Nephron progenitor cell (in vitro differentiated cells): ENCODE measurements around the gene ZDBF2.
A peak's percentile ranks its signal among the peaks of the same experiment; 100 is the strongest.
"Not testable (repeated sequence)": the region's sequence is repeated elsewhere in the genome, so short reads cannot be mapped to it uniquely, and the experiment has no call there.

ENCODE experiments used
- DNase-seq: peaks from one replicate; pipeline ENCODE4 v3.0.0; 2021
- H3K27ac Mint-ChIP-seq: 2 replicates; pipeline ENCODE4 v1.8.0; 2021; ENCODE audit warnings: mild to moderate bottlenecking, moderate library complexity, mixed read lengths
- H3K27me3 Mint-ChIP-seq: 2 replicates; pipeline ENCODE4 v1.8.0; 2021; ENCODE audit warnings: mild to moderate bottlenecking, low read depth, mixed read lengths; ENCODE audit not compliant: poor library complexity
- H3K36me3 Mint-ChIP-seq: 2 replicates; pipeline ENCODE4 v1.8.0; 2021; ENCODE audit warnings: low read depth, mixed read lengths
- H3K4me1 Mint-ChIP-seq: 2 replicates; pipeline ENCODE4 v1.8.0; 2021; ENCODE audit warnings: mixed read lengths
- H3K4me3 Mint-ChIP-seq: 2 replicates; pipeline ENCODE4 v1.8.0; 2021; ENCODE audit warnings: mild to moderate bottlenecking, moderate library complexity, mixed read lengths
- H3K9me3 Mint-ChIP-seq: 2 replicates; pipeline ENCODE4 v1.8.0; 2021; ENCODE audit warnings: mild to moderate bottlenecking, moderate library complexity, mixed read lengths
- TF ChIP-seq, protein P1 (sequence below): fragments of 200-600 bp; sonication (generic); IDR thresholded peaks from 2 replicates; pipeline ENCODE4 v1.5.0; 2021; ENCODE audit warnings: antibody characterized with exemption

Gene ZDBF2

DNA sequence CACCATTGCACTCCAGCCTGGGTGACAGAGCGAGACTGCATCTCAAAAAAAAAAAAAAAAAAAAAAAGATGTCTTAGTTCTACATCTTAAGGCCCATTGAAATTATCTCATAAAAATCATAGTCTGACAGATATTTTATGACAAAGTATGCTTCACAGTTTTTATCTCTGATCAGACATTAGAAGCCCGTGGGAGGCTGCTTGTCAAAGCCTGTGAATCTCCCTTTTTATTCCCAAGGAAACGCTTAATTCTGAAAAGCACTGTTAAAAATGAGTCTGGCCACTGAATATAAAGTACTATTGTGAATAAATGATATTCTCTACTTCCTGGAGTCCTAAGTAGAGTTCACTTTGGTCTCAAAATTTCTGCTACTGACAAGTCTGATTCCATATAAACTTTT lies 71.1 kb downstream of the ZDBF2 start:
- no peaks in the 10 kb centered on the region for H3K27me3 Mint-ChIP-seq
- peaks cover 19% of the 10 kb centered on the region for H3K9me3 Mint-ChIP-seq
- TF ChIP-seq, protein P1, sequence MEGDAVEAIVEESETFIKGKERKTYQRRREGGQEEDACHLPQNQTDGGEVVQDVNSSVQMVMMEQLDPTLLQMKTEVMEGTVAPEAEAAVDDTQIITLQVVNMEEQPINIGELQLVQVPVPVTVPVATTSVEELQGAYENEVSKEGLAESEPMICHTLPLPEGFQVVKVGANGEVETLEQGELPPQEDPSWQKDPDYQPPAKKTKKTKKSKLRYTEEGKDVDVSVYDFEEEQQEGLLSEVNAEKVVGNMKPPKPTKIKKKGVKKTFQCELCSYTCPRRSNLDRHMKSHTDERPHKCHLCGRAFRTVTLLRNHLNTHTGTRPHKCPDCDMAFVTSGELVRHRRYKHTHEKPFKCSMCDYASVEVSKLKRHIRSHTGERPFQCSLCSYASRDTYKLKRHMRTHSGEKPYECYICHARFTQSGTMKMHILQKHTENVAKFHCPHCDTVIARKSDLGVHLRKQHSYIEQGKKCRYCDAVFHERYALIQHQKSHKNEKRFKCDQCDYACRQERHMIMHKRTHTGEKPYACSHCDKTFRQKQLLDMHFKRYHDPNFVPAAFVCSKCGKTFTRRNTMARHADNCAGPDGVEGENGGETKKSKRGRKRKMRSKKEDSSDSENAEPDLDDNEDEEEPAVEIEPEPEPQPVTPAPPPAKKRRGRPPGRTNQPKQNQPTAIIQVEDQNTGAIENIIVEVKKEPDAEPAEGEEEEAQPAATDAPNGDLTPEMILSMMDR: no peak
- H3K4me3 Mint-ChIP-seq: no peak overlapping the region
- H3K27ac Mint-ChIP-seq: no peak overlapping the region
- peaks cover 8% of the 10 kb centered on the region for H3K36me3 Mint-ChIP-seq
- H3K4me1 Mint-ChIP-seq: peaks cover 6% of the 10 kb centered on the region
- DNase-seq: no peak

DNA sequence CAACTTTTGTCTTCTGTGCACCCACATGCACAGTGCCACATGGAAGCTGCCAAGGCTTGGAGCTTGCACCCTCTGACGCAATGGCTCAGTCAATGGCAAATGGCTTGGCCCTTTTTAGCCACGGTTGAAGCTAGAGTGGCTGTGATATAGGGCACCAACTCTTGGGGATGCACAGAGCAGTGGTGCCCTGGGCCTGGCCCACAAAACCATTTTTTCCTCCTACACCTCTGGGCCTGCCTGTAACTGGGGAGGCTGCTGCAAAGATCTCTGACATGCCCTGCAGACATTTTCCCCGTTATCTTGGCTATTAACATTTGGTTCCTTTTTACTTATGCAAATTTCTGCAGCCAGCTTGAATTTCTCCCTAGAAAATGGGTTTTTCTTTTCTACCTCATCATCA lies 74.9 kb downstream of the ZDBF2 start:
- no peak for DNase-seq
- Mint-ChIP-seq H3K27ac (no peak overlapping the region), H3K4me1 (peaks cover 6% of the 10 kb centered on the region), H3K9me3 (peaks cover 19% of the 10 kb centered on the region), H3K4me3 (no peak overlapping the region), H3K36me3 (peaks cover 8% of the 10 kb centered on the region), H3K27me3 (no peaks in the 10 kb centered on the region)
- TF ChIP-seq, protein P1: no peak

DNA sequence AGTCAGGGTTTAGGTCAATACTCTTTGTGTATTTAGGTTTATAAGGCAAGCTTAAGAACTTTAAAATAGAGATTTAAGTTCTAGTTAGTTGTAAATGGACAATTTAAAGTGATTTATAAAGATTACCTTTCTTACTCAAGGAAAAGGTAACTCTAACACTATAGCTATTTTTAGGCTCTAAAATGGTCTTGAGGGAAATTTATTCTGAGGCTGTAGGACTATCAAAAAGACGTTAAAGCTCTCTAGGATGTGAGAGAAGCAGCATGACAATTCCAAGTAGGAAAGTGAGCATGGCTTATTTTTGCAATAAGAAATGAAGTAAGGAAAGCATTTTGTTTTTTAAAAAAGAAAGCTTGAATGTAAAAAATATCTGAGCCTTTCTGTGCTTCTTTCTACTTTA lies 78.1 kb downstream of the ZDBF2 start:
- Mint-ChIP-seq H3K4me1 (peaks cover 6% of the 10 kb centered on the region), H3K27ac (no peak overlapping the region), H3K4me3 (no peak overlapping the region), H3K36me3 (peaks cover 8% of the 10 kb centered on the region), H3K27me3 (no peaks in the 10 kb centered on the region), H3K9me3 (peaks cover 21% of the 10 kb centered on the region)
- no peak for DNase-seq
- TF ChIP-seq, protein P1: no peak

DNA sequence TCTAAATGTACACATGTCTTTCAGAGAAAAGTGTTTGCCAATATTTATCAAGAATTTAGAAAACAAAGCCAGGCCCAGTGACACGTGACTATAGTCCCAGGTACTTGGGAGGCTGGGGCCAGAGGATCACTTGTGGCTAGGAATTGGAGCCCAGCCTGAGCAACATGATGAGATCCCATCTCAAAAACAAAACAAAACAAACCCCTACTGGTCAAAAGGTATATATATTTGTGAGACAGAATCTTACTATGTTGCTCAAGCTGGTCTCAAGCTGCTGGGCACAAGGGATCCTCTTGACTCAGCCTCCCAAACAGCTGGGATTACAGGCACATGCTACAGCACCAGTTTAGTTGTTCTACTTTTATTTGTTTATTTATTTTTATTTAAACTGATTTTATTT lies 79.2 kb downstream of the ZDBF2 start:
- H3K27ac Mint-ChIP-seq: no peak overlapping the region
- DNase-seq: no peak
- no peak overlapping the region for H3K4me3 Mint-ChIP-seq
- H3K4me1 Mint-ChIP-seq: no peaks in the 10 kb centered on the region
- peaks cover 8% of the 10 kb centered on the region for H3K36me3 Mint-ChIP-seq
- H3K9me3 Mint-ChIP-seq: peaks cover 27% of the 10 kb centered on the region
- TF ChIP-seq, protein P1: peak; percentile 10
- peaks cover under 1% of the 10 kb centered on the region for H3K27me3 Mint-ChIP-seq

DNA sequence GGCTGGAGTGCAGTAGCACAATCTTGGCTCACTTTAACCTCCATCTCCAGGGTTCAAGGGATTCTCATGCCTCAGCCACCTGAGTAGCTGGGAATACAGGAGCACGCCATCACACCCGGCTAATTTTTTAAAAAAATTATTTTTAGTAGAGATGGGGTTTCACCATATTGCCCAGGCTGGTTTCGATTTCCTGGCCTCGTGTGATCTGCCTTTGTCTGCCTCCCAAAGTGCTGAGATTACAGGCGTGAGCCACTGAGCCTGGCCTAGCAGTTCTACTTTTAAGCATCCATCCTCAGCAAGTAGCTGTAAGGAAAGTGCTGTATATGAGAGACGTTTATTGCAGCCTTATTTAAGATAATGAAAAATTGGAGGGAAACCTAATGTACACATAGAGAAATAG lies 79.7 kb downstream of the ZDBF2 start:
- Mint-ChIP-seq H3K9me3 (peaks cover 29% of the 10 kb centered on the region), H3K4me1 (no peaks in the 10 kb centered on the region), H3K27me3 (peaks cover 5% of the 10 kb centered on the region), H3K4me3 (no peak overlapping the region), H3K27ac (no peak overlapping the region), H3K36me3 (peaks cover 8% of the 10 kb centered on the region)
- TF ChIP-seq, protein P1: no peak
- no peak for DNase-seq

DNA sequence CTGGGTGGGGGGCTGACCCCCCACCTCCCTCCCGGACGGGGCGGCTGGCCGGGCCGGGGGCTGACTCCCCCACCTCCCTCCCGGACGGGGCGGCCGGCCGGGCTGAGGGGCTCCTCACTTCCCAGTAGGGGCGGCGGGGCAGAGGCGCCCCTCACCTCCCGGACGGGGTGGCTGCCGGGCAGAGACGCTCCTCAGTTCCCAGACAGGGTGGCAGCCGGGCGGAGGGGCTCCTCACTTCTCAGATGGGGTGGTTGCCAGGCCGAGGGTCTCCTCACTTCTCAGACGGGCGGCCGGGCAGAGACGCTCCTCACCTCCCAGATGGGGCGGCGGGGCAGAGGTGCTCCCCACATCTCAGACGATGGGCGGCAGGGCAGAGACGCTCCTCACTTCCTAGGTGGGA lies 82.4 kb downstream of the ZDBF2 start:
- not testable (repeated sequence) for H3K4me3 Mint-ChIP-seq, DNase-seq, H3K4me1 Mint-ChIP-seq, H3K27me3 Mint-ChIP-seq, H3K27ac Mint-ChIP-seq, H3K36me3 Mint-ChIP-seq
- H3K9me3 Mint-ChIP-seq: peaks cover 17% of the 10 kb centered on the region

DNA sequence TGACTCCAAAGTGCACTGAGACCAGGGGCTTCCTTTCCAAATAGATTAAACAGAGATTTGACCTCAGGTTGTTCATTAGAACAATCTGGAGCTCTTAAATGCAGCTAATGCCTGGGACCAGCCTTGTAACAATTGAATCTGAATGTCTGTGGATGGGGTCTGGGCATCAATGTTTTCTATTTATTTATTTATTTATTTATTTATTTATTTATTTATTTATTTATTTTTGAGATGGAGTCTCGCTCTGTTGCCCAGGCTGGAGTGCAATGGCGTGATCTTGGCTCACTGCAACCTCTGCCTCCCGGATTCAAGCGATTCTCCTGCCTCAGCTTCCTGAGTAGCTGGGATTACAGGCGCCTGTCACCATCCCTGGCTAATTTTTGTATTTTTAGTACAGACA lies 86.4 kb downstream of the ZDBF2 start:
- H3K9me3 Mint-ChIP-seq: peaks cover 17% of the 10 kb centered on the region
- H3K27me3 Mint-ChIP-seq, H3K4me1 Mint-ChIP-seq, DNase-seq, H3K27ac Mint-ChIP-seq, H3K4me3 Mint-ChIP-seq, H3K36me3 Mint-ChIP-seq: not testable (repeated sequence)
